ENCODE data around the gene PCDHGA6. TPM values are rescaled to one million over a fixed set of nuclear protein-coding genes. Genes with fewer than 3 reads are reported as not detected.

The PCDHGA6 gene
- total RNA-seq (2021; fragmentation: NEBNext Ultra II Directional; extraction: Animal tissue kit (Norgen Biotek cat#: 25700)) (1.3 and 1.4 TPM in 2 replicates), polyA plus RNA-seq (2011; rRNA removed) (2.0 TPM in 2 replicates), polyA minus RNA-seq (2011; rRNA and poly(A)+ RNA removed) (2.9 and 3.0 TPM in 2 replicates)
- polyA plus RNA-seq (2011; cell fraction: cytosol; rRNA removed): 1.0 TPM
- polyA plus RNA-seq (2011; cell fraction: nucleus; rRNA removed): 11.0 TPM
- polyA plus RNA-seq (2012, experiment 1 of 2): 0.43 to 1.1 TPM (median 0.78 TPM) in 4 replicates
- polyA plus RNA-seq (2012, experiment 2 of 2): 0.07 TPM
- polyA plus RNA-seq (2013, experiment 1 of 2): 0.97 TPM
- 0.53 TPM for polyA plus RNA-seq (2013, experiment 2 of 2)
- 2.5 TPM for polyA minus RNA-seq (2011; cell fraction: cytosol; rRNA and poly(A)+ RNA removed)
- polyA minus RNA-seq (2011; cell fraction: nucleus; rRNA and poly(A)+ RNA removed): 10.1 TPM
- long read RNA-seq, experiment 1: 0 reads
- long read RNA-seq, experiment 2: 0 reads

GRCh38 chr5:141373673-141374317 is at the start of gene PCDHGA6:
PCDHGA6 (plus strand) TSS chr5:141373891; CDS start chr5:141374084, 193 bp downstream.
- H3K9me3 ChIP-seq (ENCODE audit: insufficient read depth in 2 of 2, low read depth in 1 of 2, low read length in 1 of 2): peaks cover 36 to 51% of the 10 kb centered on the region in 2 experiments; a peak in 3 of 4 replicates
- no peak within 1 kb of the TSS for H2BK5ac ChIP-seq (ENCODE audit: low read depth, low read length)
- no peak within 1 kb of the TSS for H3K27ac ChIP-seq (ENCODE audit: low read depth, low read length)
- H2BK20ac ChIP-seq (ENCODE audit: low read length): no peak within 1 kb of the TSS
- 96% methylated on average over 27 of the region's 27 CpGs; no CpG with 5 or more reads in 1 of the 2 experiments for WGBS, 2 experiments (ENCODE audit: extremely low coverage in 1 of 2, insufficient coverage in 1 of 2, insufficient read length in 1 of 2, insufficient replicate concordance in 2 of 2, low coverage in 1 of 2, low lambda C conversion rate in 2 of 2, missing lambda C conversion rate in 1 of 2)
- H2BK15ac ChIP-seq (ENCODE audit: low read length): no peak within 1 kb of the TSS
- no peak within 1 kb of the TSS for H4K91ac ChIP-seq (replicated peaks; ENCODE audit: insufficient read length, low read length)
- H3K23ac ChIP-seq (ENCODE audit: insufficient read length): no peak within 1 kb of the TSS
- no peak within 1 kb of the TSS for H4K5ac ChIP-seq (ENCODE audit: insufficient read length, low read depth, low read length)
- no peak within 1 kb of the TSS for H2AFZ ChIP-seq (ENCODE audit: low read length)
- no peaks in the 10 kb centered on the region for H3K79me2 ChIP-seq (ENCODE audit: control insufficient read depth in 1 of 2, insufficient read depth in 2 of 2, low read length in 2 of 2)
- H3K79me1 ChIP-seq (ENCODE audit: low read depth, low read length): no peaks in the 10 kb centered on the region
- no peak within 1 kb of the TSS for H3K4me3 ChIP-seq (ENCODE audit: extremely low read depth in 1 of 4, insufficient read depth in 2 of 4, low read depth in 3 of 4, low read length in 4 of 4)
- no peaks in the 10 kb centered on the region for H3K27me3 ChIP-seq (replicated peaks in 1 of 4; ENCODE audit: control insufficient read depth in 3 of 4, extremely low read depth in 1 of 4, insufficient read depth in 3 of 4, low read length in 3 of 4)
- DNase-seq (ENCODE audit: low read depth in 1 of 2, low spot score in 2 of 2): no peak
- CTCF ChIA-PET (ENCODE audit: partially characterized antibody): interaction anchor here (0.8 to 2.9 kb wide), 14 partner anchors 9 to 184 kb away, joined by 3 to 11 read pairs (median 4); partner anchors contain the start of genes PCDHGA10, PCDHGA5, PCDHGB2 and PCDHGB4
- H2BK120ac ChIP-seq (replicated peaks; ENCODE audit: low read depth, low read length): no peak within 1 kb of the TSS
- no peak within 1 kb of the TSS for H3K4me2 ChIP-seq (ENCODE audit: insufficient read depth in 1 of 2, low read depth in 2 of 2, low read length in 2 of 2)
- no peaks in the 10 kb centered on the region for H3K4me1 ChIP-seq (replicated peaks in 1 of 4; ENCODE audit: control insufficient read depth in 3 of 4, insufficient read depth in 4 of 4, low read length in 3 of 4)
- peaks cover 0 to 3% (median 0%) of the 10 kb centered on the region in 4 experiments; a peak in 2 of 8 replicates for H3K36me3 ChIP-seq (ENCODE audit: control insufficient read depth in 2 of 4, insufficient read depth in 4 of 4, low read length in 3 of 4)
- POLR2A ChIA-PET (ENCODE audit: partially characterized antibody): interaction anchor here (1.3 kb wide), 1 partner anchor 17 kb away, joined by 3 read pairs; no protein-coding TSS in a partner anchor
- FAIRE-seq: no peak
- no peak within 1 kb of the TSS for H3K4ac ChIP-seq (replicated peaks; ENCODE audit: insufficient read length, low read depth, low read length)
- H4K8ac ChIP-seq (ENCODE audit: extremely low read depth, insufficient read depth, low read length): no peak within 1 kb of the TSS
- no peak within 1 kb of the TSS for H3K9ac ChIP-seq (replicated peaks in 1 of 4; ENCODE audit: extremely low read depth in 1 of 4, low read depth in 3 of 4, low read length in 3 of 4)
- H3K18ac ChIP-seq (ENCODE audit: extremely low read depth, low read length): no peak within 1 kb of the TSS
- no peak within 1 kb of the TSS for H3K56ac ChIP-seq (replicated peaks; ENCODE audit: insufficient read length, low read depth, low read length)
- no peaks in the 10 kb centered on the region for H3K23me2 ChIP-seq (ENCODE audit: low read depth, low read length)
- no peak within 1 kb of the TSS for H2AK5ac ChIP-seq (ENCODE audit: low read depth, low read length)
- H3K14ac ChIP-seq (ENCODE audit: insufficient read length): no peak within 1 kb of the TSS
- no peaks in the 10 kb centered on the region for H4K20me1 ChIP-seq (replicated peaks in 1 of 2; ENCODE audit: control insufficient read depth in 1 of 2, insufficient read depth in 2 of 2, low read length in 2 of 2)
- H2BK12ac ChIP-seq (ENCODE audit: low read depth, low read length): no peak within 1 kb of the TSS
- TF ChIP-seq HDAC2 (IDR thresholded peaks at IDR 0.05; ENCODE audit: borderline replicate concordance in 1 of 2, low read depth in 2 of 2, low read length in 2 of 2) (no peak), RAD21 (IDR thresholded peaks at IDR 0.05 in 1 of 2, conservative IDR thresholded peaks at IDR 0.05 in 1 of 2; ENCODE audit: low read depth in 2 of 2, low read length in 2 of 2) (0 out of 4 replicates have a peak, but pooled peaks of 1 of the 2 experiments have one; percentile 9), POLR2A (IDR thresholded peaks at IDR 0.05; ENCODE audit: control extremely low read depth in 1 of 2, low read depth in 2 of 2, low read length in 2 of 2) (no peak), CHD1 (IDR thresholded peaks at IDR 0.05; ENCODE audit: low read depth, low read length) (no peak), CBX8 (IDR thresholded peaks at IDR 0.05; ENCODE audit: borderline replicate concordance, low read depth, low read length) (no peak), TAF1 (IDR thresholded peaks at IDR 0.05; ENCODE audit: low read depth, low read length) (no peak), BACH1 (IDR thresholded peaks at IDR 0.05; ENCODE audit: low read length) (no peak)

Data from H1 (cell line).